H9 (cell line): ENCODE measurements around the gene SCN8A. TPM values are rescaled to one million over a fixed set of nuclear protein-coding genes. Genes with fewer than 3 reads are reported as not detected.

Experiments used
- DNase-seq: peaks from one replicate; pipeline ENCODE4 v3.0.0-alpha.2; 2017
- H2AFZ ChIP-seq: one replicate; pipeline ENCODE4 v1.6.1; 2013; ENCODE audit warnings: mild to moderate bottlenecking, low read length, control low read depth, moderate library complexity
- H2AK5ac ChIP-seq: 2 replicates; pipeline ENCODE4 v1.6.1; 2013; ENCODE audit warnings: low read length, control low read depth, mixed read lengths; ENCODE audit not compliant: insufficient read length
- H2BK120ac ChIP-seq: one replicate; pipeline ENCODE4 v1.6.1; 2013; ENCODE audit warnings: low read depth, mild to moderate bottlenecking, low read length, control low read depth, inconsistent platforms; ENCODE audit not compliant: poor library complexity, severe bottlenecking
- H2BK12ac ChIP-seq: 2 replicates; pipeline ENCODE4 v1.6.1; 2013; ENCODE audit warnings: low read length, control low read depth, mixed read lengths, low read depth; ENCODE audit not compliant: insufficient read length
- H2BK15ac ChIP-seq: 2 replicates; pipeline ENCODE4 v1.6.1; 2013; ENCODE audit warnings: low read depth, low read length, control low read depth
- H2BK20ac ChIP-seq: one replicate; pipeline ENCODE4 v1.6.1; 2013; ENCODE audit warnings: low read depth, mild to moderate bottlenecking, low read length, control low read depth, inconsistent platforms; ENCODE audit not compliant: poor library complexity, severe bottlenecking
- H2BK5ac ChIP-seq: 2 replicates; pipeline ENCODE4 v1.6.1; 2013; ENCODE audit warnings: low read length, control low read depth, mixed read lengths; ENCODE audit not compliant: insufficient read length
- H3K14ac ChIP-seq: 2 replicates; pipeline ENCODE4 v1.6.1; 2013; ENCODE audit warnings: low read length, control low read depth; ENCODE audit not compliant: insufficient read depth
- H3K18ac ChIP-seq: 2 replicates; pipeline ENCODE4 v1.6.1; 2013; ENCODE audit warnings: low read depth, mild to moderate bottlenecking, mixed read lengths, low read length, control low read depth; ENCODE audit not compliant: insufficient read length
- H3K23ac ChIP-seq: 2 replicates; pipeline ENCODE4 v1.6.1; 2013; ENCODE audit warnings: low read length, control low read depth, mixed read lengths, low read depth; ENCODE audit not compliant: insufficient read length
- H3K23me2 ChIP-seq: 2 replicates; pipeline ENCODE4 v1.6.1; 2013; ENCODE audit warnings: low read depth, mild to moderate bottlenecking, mixed read lengths, low read length, control low read depth; ENCODE audit not compliant: insufficient read length, poor library complexity, severe bottlenecking
- H3K27ac ChIP-seq: 2 replicates; pipeline ENCODE4 v1.5.1; 2013; ENCODE audit warnings: low read length, control low read depth, mixed read lengths, low read depth; ENCODE audit not compliant: insufficient read length
- H3K27me3 ChIP-seq: 2 replicates; pipeline ENCODE4 v1.6.1; 2013; ENCODE audit warnings: low read length, control low read depth, inconsistent platforms; ENCODE audit not compliant: insufficient read depth
- H3K4ac ChIP-seq: 2 replicates; pipeline ENCODE4 v1.6.1; 2013; ENCODE audit warnings: low read depth, mild to moderate bottlenecking, control low read depth, inconsistent platforms, low read length, moderate library complexity
- H3K4me1 ChIP-seq: 2 replicates; pipeline ENCODE4 v1.6.1; 2013; ENCODE audit warnings: low read length, control low read depth, inconsistent platforms; ENCODE audit not compliant: insufficient read depth
- H3K4me2 ChIP-seq: 2 replicates; pipeline ENCODE4 v1.6.1; 2013; ENCODE audit warnings: low read length, control low read depth, mixed read lengths; ENCODE audit not compliant: insufficient read length, insufficient read depth
- H3K56ac ChIP-seq: 2 replicates; pipeline ENCODE4 v1.6.1; 2013; ENCODE audit warnings: low read depth, mild to moderate bottlenecking, mixed read lengths, low read length, control low read depth; ENCODE audit not compliant: insufficient read length
- H3K79me1 ChIP-seq: 2 replicates; pipeline ENCODE4 v1.6.1; 2013; ENCODE audit warnings: low read depth, mild to moderate bottlenecking, moderate library complexity, low read length, control low read depth, inconsistent platforms; ENCODE audit not compliant: insufficient read depth, poor library complexity, severe bottlenecking
- H3K79me2 ChIP-seq: 2 replicates; pipeline ENCODE4 v1.6.1; 2013; ENCODE audit warnings: low read length, control low read depth, inconsistent platforms; ENCODE audit not compliant: insufficient read depth
- H3K9ac ChIP-seq: 2 replicates; pipeline ENCODE4 v1.6.1; 2013; ENCODE audit warnings: low read length, control low read depth, mixed read lengths; ENCODE audit not compliant: insufficient read length; ENCODE audit errors: extremely low read depth
- H3K9me3 ChIP-seq: one replicate; pipeline ENCODE4 v1.6.1; 2013; ENCODE audit warnings: low read depth, low read length, inconsistent platforms; ENCODE audit not compliant: control insufficient read depth
- H3T11ph ChIP-seq: one replicate; pipeline ENCODE4 v1.6.1; 2013; ENCODE audit warnings: mild to moderate bottlenecking, low read length, control low read depth, inconsistent platforms
- H4K20me1 ChIP-seq: one replicate; pipeline ENCODE4 v1.6.1; 2013; ENCODE audit not compliant: control insufficient read depth, insufficient read length, insufficient read depth
- H4K5ac ChIP-seq: 2 replicates; pipeline ENCODE4 v1.6.1; 2013; ENCODE audit warnings: low read depth, mild to moderate bottlenecking, mixed read lengths, low read length, control low read depth; ENCODE audit not compliant: insufficient read length
- H4K8ac ChIP-seq: replicated peaks from 2 replicates; pipeline ENCODE4 v1.6.1; 2013; ENCODE audit warnings: low read length, control low read depth, mixed read lengths, low read depth; ENCODE audit not compliant: insufficient read length
- H4K91ac ChIP-seq: 2 replicates; pipeline ENCODE4 v1.6.1; 2013; ENCODE audit warnings: low read depth, mild to moderate bottlenecking, moderate library complexity, mixed read lengths, low read length, control low read depth; ENCODE audit not compliant: insufficient read length
- H3K27ac Mint-ChIP-seq, 3 experiments: 2 replicates in 2 of 3; 3 replicates in 1 of 3; pipeline ENCODE4 v1.8.0; 2020 to 2021; ENCODE audit warnings: mixed read lengths in 3 of 3, mild to moderate bottlenecking in 1 of 3, moderate library complexity in 1 of 3
- H3K27me3 Mint-ChIP-seq: 2 replicates; pipeline ENCODE4 v1.8.0; 2021; ENCODE audit warnings: low read depth, mild to moderate bottlenecking, moderate library complexity, mixed read lengths
- H3K36me3 Mint-ChIP-seq, 3 experiments: 2 replicates in 2 of 3; 3 replicates in 1 of 3; pipeline ENCODE4 v1.8.0; 2020 to 2021; ENCODE audit warnings: low read depth in 3 of 3, mixed read lengths in 3 of 3; ENCODE audit not compliant: insufficient read depth in 1 of 3
- H3K4me1 Mint-ChIP-seq, 2 experiments: 2 replicates each; pipeline ENCODE4 v1.8.0; 2020; ENCODE audit warnings: mixed read lengths in 2 of 2
- H3K4me3 Mint-ChIP-seq, 2 experiments: 2 replicates in 1 of 2; 3 replicates in 1 of 2; pipeline ENCODE4 v1.8.0; 2020 to 2021; ENCODE audit warnings: mild to moderate bottlenecking in 2 of 2, mixed read lengths in 2 of 2, moderate library complexity in 1 of 2
- H3K9me3 Mint-ChIP-seq, 2 experiments: 2 replicates in 1 of 2; 3 replicates in 1 of 2; pipeline ENCODE4 v1.8.0; 2020; ENCODE audit warnings: mild to moderate bottlenecking in 2 of 2, mixed read lengths in 2 of 2, moderate library complexity in 1 of 2
- CTCF ChIP-seq: fragments of 200-600 bp; sonication (generic); conservative IDR thresholded peaks from 3 replicates; pipeline ENCODE4 v1.8.0; 2021; ENCODE audit warnings: antibody characterized with exemption, mild to moderate bottlenecking
- WGBS: extraction: QIAGEN DNeasy Blood & Tissue Kit; methylation state at CpG from one replicate; pipeline ENCODE4 v1.1.7; 2013; ENCODE audit warnings: missing lambda C conversion rate, low lambda C conversion rate, mixed read lengths; ENCODE audit not compliant: insufficient read length; ENCODE audit errors: extremely low coverage; 5-methylcytosine and 5-hydroxymethylcytosine counted together
- total RNA-seq: library from RNA; stranded (reverse); gene quantifications from 2 replicates; pipeline ENCODE4 v1.2.1, GENCODE V29; 2021

SCN8A gene
- total RNA-seq, 1 experiment from 2014 or later: 15.2 TPM

- no peak overlapping the region for H2AFZ ChIP-seq
- TF ChIP-seq CTCF: no peak
- H3K4me2 ChIP-seq: no peak overlapping the region
- no CpG with 5 or more reads among the region's 3 CpGs for WGBS
- no peak overlapping the region for H2BK120ac ChIP-seq
- no peak overlapping the region for H3K4ac ChIP-seq
- no peak overlapping the region for H3K27ac ChIP-seq
- no peaks in the 10 kb centered on the region for H4K20me1 ChIP-seq
- no peak overlapping the region for H4K5ac ChIP-seq
- H3K56ac ChIP-seq: no peak overlapping the region
- DNase-seq: no peak
- H3K9ac ChIP-seq: no peak overlapping the region
- Mint-ChIP-seq H3K4me3 (no peak overlapping the region), H3K4me1 (peaks cover 44 to 46% of the 10 kb centered on the region in 2 experiments), H3K27ac (peak overlapping the region in 1 of 3 experiments; percentile 22; a peak in 1 of 7 replicates), H3K27me3 (no peaks in the 10 kb centered on the region; the same call in 1 of the 2 replicates), H3K9me3 (no peaks in the 10 kb centered on the region), H3K36me3 (no peaks in the 10 kb centered on the region)
- peaks cover 5% of the 10 kb centered on the region for H3K79me1 ChIP-seq
- no peak overlapping the region for H2BK15ac ChIP-seq
- no peak overlapping the region for H3T11ph ChIP-seq
- no peaks in the 10 kb centered on the region for H3K27me3 ChIP-seq
- no peak overlapping the region for H3K23ac ChIP-seq
- no peak overlapping the region for H2AK5ac ChIP-seq
- no peak overlapping the region for H3K18ac ChIP-seq
- H3K4me1 ChIP-seq: peaks cover 4% of the 10 kb centered on the region; the same call in 1 of the 2 replicates
- H2BK5ac ChIP-seq: no peak overlapping the region
- peaks cover 12% of the 10 kb centered on the region; the same call in 1 of the 2 replicates for H3K79me2 ChIP-seq
- no peak overlapping the region for H2BK20ac ChIP-seq
- H2BK12ac ChIP-seq: no peak overlapping the region
- H3K14ac ChIP-seq: no peak overlapping the region
- no peaks in the 10 kb centered on the region for H3K23me2 ChIP-seq
- no peak overlapping the region for H4K8ac ChIP-seq
- no peaks in the 10 kb centered on the region for H3K9me3 ChIP-seq
- H4K91ac ChIP-seq: no peak overlapping the region
These were observed 35.1 kb downstream of the SCN8A start for GRCh38 chr12:51626115-51626514.
